Tibial artery (tissue), 4 donors: ENCODE results near the gene GRIN3A.

Experiments used
- DNase-seq, 2 donors: peaks; one replicate each; pipeline ENCODE4 v3.0.0-alpha.2; 2019
- H3K27ac ChIP-seq, 2 donors: fragments of 200-600 bp; sonication (generic) in 1 of 2; 1 replicate in 1 of 2; 2 replicates in 1 of 2; pipeline ENCODE4 v1.5.1; 2018 to 2019; ENCODE audit warnings: mild to moderate bottlenecking in 1 of 2
- H3K27me3 ChIP-seq, 2 donors: fragments of 200-600 bp; sonication (generic) in 1 of 2; one replicate each; pipeline versions ENCODE4 v1.5.1 to v1.6.0; 2016 to 2019
- H3K36me3 ChIP-seq, 3 donors: fragments of 200-600 bp; sonication (generic) in 2 of 3; one replicate each; pipeline ENCODE4 v1.5.1; 2016 to 2019; ENCODE audit warnings: mild to moderate bottlenecking in 2 of 3
- H3K4me1 ChIP-seq, 4 donors: fragments of 200-600 bp; sonication (generic) in 2 of 4; 1 replicate in 3 of 4; 2 replicates in 1 of 4; pipeline ENCODE4 v1.5.1; 2016 to 2019
- H3K4me3 ChIP-seq, 2 donors: fragments of 200-600 bp; sonication (generic) in 1 of 2; 1 replicate in 1 of 2; 2 replicates in 1 of 2; pipeline ENCODE4 v1.5.1; 2018 to 2019; ENCODE audit warnings: mild to moderate bottlenecking in 2 of 2
- H3K9me3 ChIP-seq, 3 donors: fragments of 200-600 bp; sonication (generic) in 1 of 3; one replicate each; pipeline ENCODE4 v1.5.1; 2016 to 2019
- intact Hi-C: fragments of 100-400 bp; cut with DNase I; formaldehyde crosslinking; loops from one replicate; pipeline ENCODE4 v1.15.0; 2023; ENCODE audit warnings: low total_unique reads
- TF ChIP-seq, protein P1 (sequence below), 2 experiments: fragments of 200-600 bp in 1 of 2; fragments of 450-650 bp in 1 of 2; IDR thresholded peaks; one replicate each; pipeline ENCODE4 v1.5.1; 2017 to 2019; ENCODE audit warnings: antibody characterized with exemption in 2 of 2, mild to moderate bottlenecking in 1 of 2, moderate library complexity in 1 of 2

The GRIN3A gene

GRCh38 chr9:101711330-101711941, 27.0 kb downstream of the GRIN3A start:
- intact Hi-C loops, result no loop called here
- Histone ChIP-seq H3K9me3 (no peaks in the 10 kb centered on the region), H3K4me3 (no peak overlapping the region), H3K4me1 (no peaks in the 10 kb centered on the region), H3K36me3 (no peaks in the 10 kb centered on the region), H3K27me3 (peaks cover 0 to 5% of the 10 kb centered on the region in 2 donors), H3K27ac (no peak overlapping the region)
- TF ChIP-seq, protein P1, sequence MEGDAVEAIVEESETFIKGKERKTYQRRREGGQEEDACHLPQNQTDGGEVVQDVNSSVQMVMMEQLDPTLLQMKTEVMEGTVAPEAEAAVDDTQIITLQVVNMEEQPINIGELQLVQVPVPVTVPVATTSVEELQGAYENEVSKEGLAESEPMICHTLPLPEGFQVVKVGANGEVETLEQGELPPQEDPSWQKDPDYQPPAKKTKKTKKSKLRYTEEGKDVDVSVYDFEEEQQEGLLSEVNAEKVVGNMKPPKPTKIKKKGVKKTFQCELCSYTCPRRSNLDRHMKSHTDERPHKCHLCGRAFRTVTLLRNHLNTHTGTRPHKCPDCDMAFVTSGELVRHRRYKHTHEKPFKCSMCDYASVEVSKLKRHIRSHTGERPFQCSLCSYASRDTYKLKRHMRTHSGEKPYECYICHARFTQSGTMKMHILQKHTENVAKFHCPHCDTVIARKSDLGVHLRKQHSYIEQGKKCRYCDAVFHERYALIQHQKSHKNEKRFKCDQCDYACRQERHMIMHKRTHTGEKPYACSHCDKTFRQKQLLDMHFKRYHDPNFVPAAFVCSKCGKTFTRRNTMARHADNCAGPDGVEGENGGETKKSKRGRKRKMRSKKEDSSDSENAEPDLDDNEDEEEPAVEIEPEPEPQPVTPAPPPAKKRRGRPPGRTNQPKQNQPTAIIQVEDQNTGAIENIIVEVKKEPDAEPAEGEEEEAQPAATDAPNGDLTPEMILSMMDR (IDR thresholded peaks at IDR 0.05), result no peak
- DNase-seq, result no peak

- Histone ChIP-seq H3K4me1 (no peaks in the 10 kb centered on the region), H3K27ac (no peak overlapping the region), H3K4me3 (no peak overlapping the region), H3K36me3 (no peaks in the 10 kb centered on the region), H3K27me3 (peaks cover 0 to 5% of the 10 kb centered on the region in 2 donors), H3K9me3 (no peaks in the 10 kb centered on the region)
- intact Hi-C loops, result no loop called here
- TF ChIP-seq, protein P1 (IDR thresholded peaks at IDR 0.05), result no peak
- no peak for DNase-seq
Observed at GRCh38 chr9:101708855-101709254, 29.6 kb downstream of the GRIN3A start.

DNA sequence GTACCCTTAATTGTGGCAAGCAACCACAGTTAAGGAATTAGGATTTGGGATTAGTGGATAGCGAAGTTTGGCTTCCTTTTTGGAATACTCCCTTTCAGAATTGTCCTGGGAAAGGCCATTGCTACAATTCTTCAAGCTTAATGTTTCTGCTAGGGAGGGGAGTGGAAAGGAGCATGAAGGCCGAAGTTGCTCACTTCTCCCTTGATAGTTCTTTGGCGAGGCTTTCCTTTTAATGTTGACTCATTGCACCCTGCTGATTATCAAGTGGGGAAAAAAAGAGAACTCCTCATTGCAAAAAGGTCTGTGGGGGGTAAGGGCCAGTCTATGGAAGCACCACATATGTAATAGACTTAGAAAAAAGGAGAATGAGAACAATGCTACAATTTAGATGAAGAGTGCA, 30.7 kb downstream of the GRIN3A start:
- DNase-seq, result no peak
- Histone ChIP-seq H3K36me3 (no peaks in the 10 kb centered on the region), H3K4me3 (no peak overlapping the region), H3K27ac (no peak overlapping the region), H3K27me3 (peaks cover 0 to 5% of the 10 kb centered on the region in 2 donors), H3K4me1 (no peaks in the 10 kb centered on the region), H3K9me3 (no peaks in the 10 kb centered on the region)
- intact Hi-C loops, result no loop called here
- TF ChIP-seq, protein P1 (IDR thresholded peaks at IDR 0.05), result no peak

- Histone ChIP-seq H3K27me3 (peaks cover 0 to 5% of the 10 kb centered on the region in 2 donors), H3K27ac (no peak overlapping the region), H3K4me1 (no peaks in the 10 kb centered on the region), H3K9me3 (no peaks in the 10 kb centered on the region), H3K36me3 (no peaks in the 10 kb centered on the region), H3K4me3 (no peak overlapping the region)
- TF ChIP-seq, protein P1 (IDR thresholded peaks at IDR 0.05), result no peak
- DNase-seq, result no peak
- intact Hi-C loops, result no loop called here
Observed at GRCh38 chr9:101706997-101707396, 31.4 kb downstream of the GRIN3A start.

GRCh38 chr9:101706261-101706798, 32.1 kb downstream of the GRIN3A start:
- H3K36me3 ChIP-seq, result no peaks in the 10 kb centered on the region
- no peak overlapping the region for H3K27ac ChIP-seq
- no peak overlapping the region for H3K4me3 ChIP-seq
- no peak for DNase-seq
- TF ChIP-seq, protein P1 (IDR thresholded peaks at IDR 0.05), result no peak
- no peaks in the 10 kb centered on the region for H3K4me1 ChIP-seq
- H3K27me3 ChIP-seq, result peaks cover 0 to under 1% of the 10 kb centered on the region in 2 donors
- no peaks in the 10 kb centered on the region for H3K9me3 ChIP-seq
- intact Hi-C loops, result no loop called here
